Pancreas (tissue), 10 donors: ENCODE results near the gene ZBTB7C. TPM values are rescaled to one million over a fixed set of nuclear protein-coding genes. Genes with fewer than 3 reads are reported as not detected.
A peak's percentile ranks its signal among the peaks of the same experiment; 100 is the strongest.

Experiments used
- ATAC-seq, 4 donors: fragments of 200-7000 bp; cut with Tn5 transposase; one replicate each; pipeline versions ENCODE4 v1.8.0 to v1.9.1; 2020; ENCODE audit warnings: mild to moderate bottlenecking in 4 of 4, moderate library complexity in 4 of 4
- DNase-seq, 6 donors: peaks; one replicate each; pipeline ENCODE4 v3.0.0-alpha.2; 2020
- FAIRE-seq: peaks from 2 replicates; lab custom pipeline; 2012; peaks lifted over from hg19 to GRCh38; lab: Jason Lieb, UNC
- H3K27ac ChIP-seq, 4 donors: fragments of 200-600 bp; sonication (generic); 1 replicate in 3 of 4; 2 replicates in 1 of 4; pipeline versions ENCODE4 v1.5.0 to v1.8.0; 2020
- H3K27me3 ChIP-seq, 4 donors: fragments of 200-600 bp; one replicate each; pipeline ENCODE4 v1.8.0; 2021
- H3K36me3 ChIP-seq, 3 donors: fragments of 200-600 bp; sonication (generic) in 1 of 3; one replicate each; pipeline versions ENCODE4 v1.5.0 to v1.8.0; 2020 to 2021
- H3K4me1 ChIP-seq, 3 donors: fragments of 200-600 bp; one replicate each; pipeline ENCODE4 v1.8.0; 2021
- H3K4me3 ChIP-seq, 4 donors: fragments of 200-600 bp; sonication (generic) in 2 of 4; one replicate each; pipeline versions ENCODE4 v1.5.0 to v1.8.0; 2020 to 2021
- H3K9me3 ChIP-seq, 4 donors: fragments of 200-600 bp; one replicate each; pipeline ENCODE4 v1.8.0; 2021
- WGBS, 2 donors: extraction: QIAGEN DNeasy Blood & Tissue Kit; methylation state at CpG; one replicate each; pipeline ENCODE4 v1.1.7; 2013; 5-methylcytosine and 5-hydroxymethylcytosine counted together
- intact Hi-C, 3 donors: fragments of 100-400 bp; cut with DNase I; formaldehyde crosslinking; loops; one replicate each; pipeline versions ENCODE4 v1.11.1 to v1.14.2; 2022
- polyA plus RNA-seq, 2 donors: library from polyadenylated mRNA; stranded (reverse); fragments of 200-250 nt; gene quantifications; one replicate each; pipeline ENCODE4 v1.2.3, GENCODE V29; 2013
- total RNA-seq, 6 donors: library from RNA; stranded (reverse); fragmentation: NEBNext Ultra II Directional in 4 of 6; extraction: Animal tissue kit (Norgen Biotek cat#: 25700) in 4 of 6; gene quantifications; one replicate each; pipeline versions ENCODE4 v1.2.1 to v1.2.4, GENCODE V29; 2021 to 2023
- TF ChIP-seq, protein P1 (sequence below), 4 donors: fragments of 200-600 bp; sonication (generic) in 3 of 4; IDR thresholded peaks; one replicate each; pipeline versions ENCODE4 v1.5.0 to v1.8.0; 2021; ENCODE audit warnings: antibody characterized with exemption in 4 of 4
- donor health status: healthy with polysubstance abuse.
- donor health status: DM: no; HTN: no; CAD: no; lungs with moderate emphysema.
- donor health status: DM: no; HTN: no; CAD: no.
- donor health status: control.
- donor health status: control.
- donor health status: Bipolar disorder and iron deficiency.
- donor health status: DM: yes; HTN: yes; CAD: no.
- donor health status: DM: no; HTN: no; CAD: no.
- donor health status: DM: no; HTN: no; CAD: no.
- donor health status: DM: yes; HTN: yes; CAD: no.

ZBTB7C gene
- total and polyA plus RNA-seq, 8 donors: 0.35 to 1.7 (median 0.91) TPM

DNA sequence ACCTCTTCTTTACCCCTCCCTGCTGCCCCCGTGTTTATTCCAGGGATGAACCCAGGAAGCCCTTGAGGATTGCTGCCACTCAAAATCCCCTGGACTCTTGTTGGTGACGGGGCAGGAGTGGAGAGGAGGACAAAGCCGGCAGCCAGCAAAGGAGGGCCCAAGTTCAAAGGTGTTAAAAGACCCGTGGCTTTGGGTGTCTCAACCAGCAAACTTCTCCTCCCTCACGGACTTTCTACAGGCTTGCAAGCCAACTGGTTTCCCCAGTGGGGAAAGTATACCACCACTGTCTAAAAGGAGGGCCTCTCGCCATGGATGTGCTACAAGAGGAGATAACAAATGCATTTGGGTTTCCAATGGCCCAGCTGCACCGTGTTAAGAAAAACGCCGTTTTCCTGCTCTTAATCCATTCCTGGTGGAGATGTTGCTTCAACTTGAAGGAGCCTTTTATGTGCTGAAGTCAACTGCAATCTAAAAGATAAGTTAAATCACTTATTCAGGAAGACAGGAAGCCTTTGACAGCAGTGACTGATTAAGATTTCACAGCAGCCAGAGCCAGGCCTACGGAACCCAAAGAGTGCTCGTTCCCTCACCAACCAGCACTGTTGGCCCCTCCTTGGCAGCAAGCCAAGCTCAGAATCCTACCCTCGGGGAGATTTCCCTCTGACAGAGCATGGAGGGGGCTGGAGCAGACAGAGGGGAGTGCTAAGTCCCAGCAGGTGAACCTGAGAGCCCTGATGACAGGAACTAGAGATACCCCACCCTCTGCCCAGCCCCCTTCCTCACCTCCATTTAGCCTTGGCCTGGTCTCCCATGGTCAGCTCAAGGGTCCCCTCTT lies 57.8 kb downstream of the ZBTB7C start:
- intact Hi-C loops: no loop called here
- H3K4me1 ChIP-seq: no peaks in the 10 kb centered on the region
- TF ChIP-seq, protein P1, sequence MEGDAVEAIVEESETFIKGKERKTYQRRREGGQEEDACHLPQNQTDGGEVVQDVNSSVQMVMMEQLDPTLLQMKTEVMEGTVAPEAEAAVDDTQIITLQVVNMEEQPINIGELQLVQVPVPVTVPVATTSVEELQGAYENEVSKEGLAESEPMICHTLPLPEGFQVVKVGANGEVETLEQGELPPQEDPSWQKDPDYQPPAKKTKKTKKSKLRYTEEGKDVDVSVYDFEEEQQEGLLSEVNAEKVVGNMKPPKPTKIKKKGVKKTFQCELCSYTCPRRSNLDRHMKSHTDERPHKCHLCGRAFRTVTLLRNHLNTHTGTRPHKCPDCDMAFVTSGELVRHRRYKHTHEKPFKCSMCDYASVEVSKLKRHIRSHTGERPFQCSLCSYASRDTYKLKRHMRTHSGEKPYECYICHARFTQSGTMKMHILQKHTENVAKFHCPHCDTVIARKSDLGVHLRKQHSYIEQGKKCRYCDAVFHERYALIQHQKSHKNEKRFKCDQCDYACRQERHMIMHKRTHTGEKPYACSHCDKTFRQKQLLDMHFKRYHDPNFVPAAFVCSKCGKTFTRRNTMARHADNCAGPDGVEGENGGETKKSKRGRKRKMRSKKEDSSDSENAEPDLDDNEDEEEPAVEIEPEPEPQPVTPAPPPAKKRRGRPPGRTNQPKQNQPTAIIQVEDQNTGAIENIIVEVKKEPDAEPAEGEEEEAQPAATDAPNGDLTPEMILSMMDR (IDR thresholded peaks at IDR 0.05): no peak
- H3K27ac ChIP-seq: no peak overlapping the region
- no peak overlapping the region for H3K4me3 ChIP-seq
- 71 to 74% methylated on average over 12 of the region's 12 CpGs for WGBS, 2 donors
- ATAC-seq: no peak
- DNase-seq: no peak
- no peaks in the 10 kb centered on the region for H3K9me3 ChIP-seq
- no peak for FAIRE-seq
- H3K27me3 ChIP-seq: no peaks in the 10 kb centered on the region
- H3K36me3 ChIP-seq: no peaks in the 10 kb centered on the region

DNA sequence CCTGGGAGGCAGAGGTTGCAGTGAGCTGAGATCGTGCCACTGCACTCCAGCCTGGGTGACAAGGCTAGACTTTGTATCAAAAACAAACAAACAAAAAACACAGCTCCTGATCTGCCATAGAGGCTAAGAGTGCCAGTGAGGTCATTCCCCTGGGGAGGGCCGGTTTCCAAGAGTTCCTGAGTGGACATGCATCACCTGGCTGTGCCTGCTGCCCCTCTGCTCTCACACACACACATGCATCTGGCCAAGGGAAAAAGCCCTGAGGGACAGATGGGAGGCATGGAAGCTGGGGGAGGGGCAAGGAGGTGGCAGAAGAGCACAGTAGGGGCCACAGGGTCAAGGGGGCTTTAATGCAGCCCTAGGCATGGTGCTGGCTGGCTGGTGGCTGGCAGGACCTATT lies 60.4 kb downstream of the ZBTB7C start:
- Histone ChIP-seq H3K27ac (no peak overlapping the region), H3K36me3 (no peaks in the 10 kb centered on the region), H3K4me3 (no peak overlapping the region), H3K27me3 (no peaks in the 10 kb centered on the region), H3K9me3 (no peaks in the 10 kb centered on the region), H3K4me1 (no peaks in the 10 kb centered on the region)
- WGBS, 2 donors: 14 to 31% methylated on average over 2 of the region's 2 CpGs
- FAIRE-seq: no peak
- no peak for ATAC-seq
- TF ChIP-seq, protein P1 (IDR thresholded peaks at IDR 0.05): no peak
- no peak for DNase-seq
- intact Hi-C loops: loop anchor here in 1 of 3 donors (10.0 kb wide), 1 partner anchor 314 kb away; no protein-coding TSS in a partner anchor

DNA sequence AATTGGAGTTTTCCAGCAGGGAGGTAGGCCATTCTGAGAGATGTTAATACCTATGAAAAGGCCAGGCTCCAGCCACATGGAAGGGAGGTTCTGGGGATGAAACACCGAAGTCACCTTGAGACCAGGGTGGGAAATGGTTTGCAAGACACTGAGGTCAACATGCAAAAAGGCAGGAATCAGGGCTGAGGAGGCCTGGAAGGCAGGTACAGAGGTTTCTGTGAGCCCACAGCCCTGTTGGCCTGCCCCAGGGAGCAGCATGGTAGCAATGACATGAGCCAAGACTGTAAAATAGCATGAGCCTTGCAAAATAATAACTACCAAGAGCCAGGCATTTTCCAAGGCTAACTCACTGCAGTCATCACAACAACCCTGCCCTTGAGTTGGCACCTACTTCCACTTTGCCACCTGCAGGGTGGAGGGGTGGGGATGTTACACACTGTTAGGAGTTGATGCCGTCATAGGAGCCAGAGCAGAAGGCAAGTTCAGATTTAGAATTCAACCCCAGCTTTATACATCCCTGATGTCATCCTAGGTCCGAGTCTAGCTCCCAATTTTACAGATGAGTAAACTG lies 61.3 kb downstream of the ZBTB7C start:
- Histone ChIP-seq H3K36me3 (no peaks in the 10 kb centered on the region), H3K4me3 (no peak overlapping the region), H3K9me3 (no peaks in the 10 kb centered on the region), H3K4me1 (no peaks in the 10 kb centered on the region), H3K27ac (no peak overlapping the region), H3K27me3 (no peaks in the 10 kb centered on the region)
- FAIRE-seq: no peak
- DNase-seq: no peak
- WGBS, 2 donors: 85 to 86% methylated on average over 3 of the region's 3 CpGs
- intact Hi-C loops: loop anchor here in 1 of 3 donors (10.0 kb wide), 1 partner anchor 313 kb away; no protein-coding TSS in a partner anchor
- no peak for ATAC-seq
- TF ChIP-seq, protein P1 (IDR thresholded peaks at IDR 0.05): no peak

DNA sequence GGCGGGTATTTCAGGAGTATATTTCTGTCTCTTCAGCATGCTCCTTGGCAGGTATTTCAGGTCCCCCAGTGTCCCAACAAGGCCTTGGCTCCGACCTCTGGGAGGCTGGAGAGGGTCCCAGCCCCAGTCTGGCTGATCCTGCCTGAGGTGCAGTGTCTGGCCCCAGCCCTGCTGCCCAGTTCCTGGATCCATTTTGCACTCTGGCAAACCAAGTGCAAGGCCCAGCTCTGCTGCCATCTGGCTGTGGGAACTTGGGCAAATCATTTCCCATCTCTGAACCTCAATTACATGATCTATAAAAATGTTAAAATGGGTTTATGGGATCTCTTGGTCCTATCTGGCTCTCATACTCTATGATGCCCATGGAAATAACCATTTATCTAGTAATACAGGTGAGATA lies 63.6 kb downstream of the ZBTB7C start:
- no peaks in the 10 kb centered on the region for H3K27me3 ChIP-seq
- FAIRE-seq: no peak
- intact Hi-C loops: loop anchor here in 1 of 3 donors (10.0 kb wide), 1 partner anchor 311 kb away; no protein-coding TSS in a partner anchor
- no peaks in the 10 kb centered on the region for H3K4me1 ChIP-seq
- TF ChIP-seq, protein P1 (IDR thresholded peaks at IDR 0.05): no peak
- H3K9me3 ChIP-seq: no peaks in the 10 kb centered on the region
- peak in 3 of 4 donors; percentile 44 to 63 (median 49) for ATAC-seq
- H3K36me3 ChIP-seq: no peaks in the 10 kb centered on the region
- 79 to 80% methylated on average over 2 of the region's 2 CpGs for WGBS, 2 donors
- no peak overlapping the region for H3K27ac ChIP-seq
- H3K4me3 ChIP-seq: no peak overlapping the region
- peak in 1 of 6 donors; percentile 16 for DNase-seq
